ENCODE results near the gene NUDT19.
A peak's percentile ranks its signal among the peaks of the same experiment; 100 is the strongest.

The NUDT19 gene

DNA sequence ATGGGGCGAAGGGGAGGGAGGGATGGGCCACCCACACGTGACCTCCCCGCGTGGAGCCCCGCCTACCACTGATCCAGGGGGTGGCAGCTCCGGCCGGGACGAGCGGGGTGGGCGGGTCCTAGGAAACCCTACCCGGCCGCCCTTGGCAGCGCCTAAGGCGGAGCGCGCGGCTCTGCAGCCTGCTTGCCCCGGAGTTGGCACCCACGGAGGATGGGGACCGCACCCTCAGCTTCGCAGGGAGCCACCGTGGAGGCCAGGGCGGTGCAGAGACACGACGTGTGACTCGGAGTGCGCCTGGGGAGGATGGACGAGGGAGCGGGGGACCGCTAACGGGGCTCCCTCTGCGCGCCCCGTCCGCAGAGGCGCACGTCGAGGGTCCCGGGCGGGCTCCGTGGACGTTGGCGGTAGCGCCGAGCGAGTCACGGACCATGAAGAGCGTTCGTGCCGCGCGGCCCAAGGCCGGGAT, 15.9 kb upstream of the NUDT19 start, which contains the start of gene RGS9BP (continued):
- TF ChIP-seq ZNF16 (tag by site-specific recombination; IDR thresholded peaks at IDR 0.05; ENCODE audit: low read depth) (no peak), ZNF202 (tag by site-specific recombination; IDR thresholded peaks at IDR 0.05; ENCODE audit: borderline replicate concordance) (no peak), ZNF175 (tag by site-specific recombination; IDR thresholded peaks at IDR 0.05) (no peak), ZNF792 (tag by site-specific recombination; IDR thresholded peaks at IDR 0.05) (0 out of 2 replicates have a peak, but pooled peaks have one; percentile 27), ZNF548 (tag by site-specific recombination; IDR thresholded peaks at IDR 0.05) (no peak), TCF7L2 (IDR thresholded peaks at IDR 0.05; ENCODE audit: borderline replicate concordance, low read depth, low read length) (no peak), ZNF112 (tag by site-specific recombination; IDR thresholded peaks at IDR 0.05) (no peak), ZSCAN23 (tag by site-specific recombination; IDR thresholded peaks at IDR 0.05) (no peak), ZNF404 (tag by site-specific recombination; IDR thresholded peaks at IDR 0.05) (no peak), ZNF274 (IDR thresholded peaks at IDR 0.05; ENCODE audit: low read length) (no peak), ZNF274 (tag by site-specific recombination; IDR thresholded peaks at IDR 0.05; ENCODE audit: borderline replicate concordance) (no peak), ZBTB21 (tag by site-specific recombination; IDR thresholded peaks at IDR 0.05) (no peak), ZBTB1 (tag by site-specific recombination; IDR thresholded peaks at IDR 0.05) (0 out of 2 replicates have a peak, but pooled peaks have one; percentile 6), GLI2 (tag by site-specific recombination; IDR thresholded peaks at IDR 0.05; ENCODE audit: borderline replicate concordance, low read depth) (no peak), ZNF266 (tag by site-specific recombination; IDR thresholded peaks at IDR 0.05; ENCODE audit: low read depth) (no peak), ZNF571 (tag by site-specific recombination; IDR thresholded peaks at IDR 0.05) (no peak), ZNF48 (tag by site-specific recombination; IDR thresholded peaks at IDR 0.05) (no peak), ZBTB20 (tag by site-specific recombination; IDR thresholded peaks at IDR 0.05) (peak; percentile 79; the same call in 1 of the 2 replicates), ZNF24 (tag by site-specific recombination; IDR thresholded peaks at IDR 0.05) (0 out of 2 replicates have a peak, but pooled peaks have one; percentile 3), ZNF654 (tag by site-specific recombination; IDR thresholded peaks at IDR 0.05; ENCODE audit: low read depth) (no peak), RBAK (tag by site-specific recombination; IDR thresholded peaks at IDR 0.05) (no peak), ZNF214 (tag by site-specific recombination; IDR thresholded peaks at IDR 0.05; ENCODE audit: borderline replicate concordance) (no peak), SP2 (tag by site-specific recombination; IDR thresholded peaks at IDR 0.05) (no peak; the same call in none of the 2 replicates), ZNF146 (tag by site-specific recombination; IDR thresholded peaks at IDR 0.05) (no peak), ZBTB8A (tag by site-specific recombination; IDR thresholded peaks at IDR 0.05) (peak; percentile 77; the same call in 1 of the 2 replicates), ZNF335 (tag by site-specific recombination; conservative IDR thresholded peaks at IDR 0.05) (peak; percentile 91), SALL2 (tag by site-specific recombination; IDR thresholded peaks at IDR 0.05; ENCODE audit: borderline replicate concordance) (no peak), ZEB2 (tag by site-specific recombination; IDR thresholded peaks at IDR 0.05) (0 out of 2 replicates have a peak, but pooled peaks have one; percentile 24)
- TF ChIP-seq, protein P1, sequence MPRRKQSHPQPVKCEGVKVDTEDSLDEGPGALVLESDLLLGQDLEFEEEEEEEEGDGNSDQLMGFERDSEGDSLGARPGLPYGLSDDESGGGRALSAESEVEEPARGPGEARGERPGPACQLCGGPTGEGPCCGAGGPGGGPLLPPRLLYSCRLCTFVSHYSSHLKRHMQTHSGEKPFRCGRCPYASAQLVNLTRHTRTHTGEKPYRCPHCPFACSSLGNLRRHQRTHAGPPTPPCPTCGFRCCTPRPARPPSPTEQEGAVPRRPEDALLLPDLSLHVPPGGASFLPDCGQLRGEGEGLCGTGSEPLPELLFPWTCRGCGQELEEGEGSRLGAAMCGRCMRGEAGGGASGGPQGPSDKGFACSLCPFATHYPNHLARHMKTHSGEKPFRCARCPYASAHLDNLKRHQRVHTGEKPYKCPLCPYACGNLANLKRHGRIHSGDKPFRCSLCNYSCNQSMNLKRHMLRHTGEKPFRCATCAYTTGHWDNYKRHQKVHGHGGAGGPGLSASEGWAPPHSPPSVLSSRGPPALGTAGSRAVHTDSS (tag by site-specific recombination; IDR thresholded peaks at IDR 0.05), result no peak
- TF ChIP-seq, protein P2, sequence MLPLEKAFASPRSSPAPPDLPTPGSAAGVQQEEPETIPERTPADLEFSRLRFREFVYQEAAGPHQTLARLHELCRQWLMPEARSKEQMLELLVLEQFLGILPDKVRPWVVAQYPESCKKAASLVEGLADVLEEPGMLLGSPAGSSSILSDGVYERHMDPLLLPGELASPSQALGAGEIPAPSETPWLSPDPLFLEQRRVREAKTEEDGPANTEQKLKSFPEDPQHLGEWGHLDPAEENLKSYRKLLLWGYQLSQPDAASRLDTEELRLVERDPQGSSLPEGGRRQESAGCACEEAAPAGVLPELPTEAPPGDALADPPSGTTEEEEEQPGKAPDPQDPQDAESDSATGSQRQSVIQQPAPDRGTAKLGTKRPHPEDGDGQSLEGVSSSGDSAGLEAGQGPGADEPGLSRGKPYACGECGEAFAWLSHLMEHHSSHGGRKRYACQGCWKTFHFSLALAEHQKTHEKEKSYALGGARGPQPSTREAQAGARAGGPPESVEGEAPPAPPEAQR (tag by site-specific recombination; IDR thresholded peaks at IDR 0.05), result 0 out of 2 replicates have a peak, but pooled peaks have one; percentile 25
- TF ChIP-seq, protein P3, sequence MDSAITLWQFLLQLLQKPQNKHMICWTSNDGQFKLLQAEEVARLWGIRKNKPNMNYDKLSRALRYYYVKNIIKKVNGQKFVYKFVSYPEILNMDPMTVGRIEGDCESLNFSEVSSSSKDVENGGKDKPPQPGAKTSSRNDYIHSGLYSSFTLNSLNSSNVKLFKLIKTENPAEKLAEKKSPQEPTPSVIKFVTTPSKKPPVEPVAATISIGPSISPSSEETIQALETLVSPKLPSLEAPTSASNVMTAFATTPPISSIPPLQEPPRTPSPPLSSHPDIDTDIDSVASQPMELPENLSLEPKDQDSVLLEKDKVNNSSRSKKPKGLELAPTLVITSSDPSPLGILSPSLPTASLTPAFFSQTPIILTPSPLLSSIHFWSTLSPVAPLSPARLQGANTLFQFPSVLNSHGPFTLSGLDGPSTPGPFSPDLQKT (IDR thresholded peaks at IDR 0.05; ENCODE audit: borderline replicate concordance, low read depth, low read length), result no peak
- TF ChIP-seq, protein P4, sequence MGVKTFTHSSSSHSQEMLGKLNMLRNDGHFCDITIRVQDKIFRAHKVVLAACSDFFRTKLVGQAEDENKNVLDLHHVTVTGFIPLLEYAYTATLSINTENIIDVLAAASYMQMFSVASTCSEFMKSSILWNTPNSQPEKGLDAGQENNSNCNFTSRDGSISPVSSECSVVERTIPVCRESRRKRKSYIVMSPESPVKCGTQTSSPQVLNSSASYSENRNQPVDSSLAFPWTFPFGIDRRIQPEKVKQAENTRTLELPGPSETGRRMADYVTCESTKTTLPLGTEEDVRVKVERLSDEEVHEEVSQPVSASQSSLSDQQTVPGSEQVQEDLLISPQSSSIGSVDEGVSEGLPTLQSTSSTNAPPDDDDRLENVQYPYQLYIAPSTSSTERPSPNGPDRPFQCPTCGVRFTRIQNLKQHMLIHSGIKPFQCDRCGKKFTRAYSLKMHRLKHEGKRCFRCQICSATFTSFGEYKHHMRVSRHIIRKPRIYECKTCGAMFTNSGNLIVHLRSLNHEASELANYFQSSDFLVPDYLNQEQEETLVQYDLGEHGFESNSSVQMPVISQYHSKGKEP (tag by site-specific recombination; IDR thresholded peaks at IDR 0.05), result no peak
- TF ChIP-seq, protein P5, sequence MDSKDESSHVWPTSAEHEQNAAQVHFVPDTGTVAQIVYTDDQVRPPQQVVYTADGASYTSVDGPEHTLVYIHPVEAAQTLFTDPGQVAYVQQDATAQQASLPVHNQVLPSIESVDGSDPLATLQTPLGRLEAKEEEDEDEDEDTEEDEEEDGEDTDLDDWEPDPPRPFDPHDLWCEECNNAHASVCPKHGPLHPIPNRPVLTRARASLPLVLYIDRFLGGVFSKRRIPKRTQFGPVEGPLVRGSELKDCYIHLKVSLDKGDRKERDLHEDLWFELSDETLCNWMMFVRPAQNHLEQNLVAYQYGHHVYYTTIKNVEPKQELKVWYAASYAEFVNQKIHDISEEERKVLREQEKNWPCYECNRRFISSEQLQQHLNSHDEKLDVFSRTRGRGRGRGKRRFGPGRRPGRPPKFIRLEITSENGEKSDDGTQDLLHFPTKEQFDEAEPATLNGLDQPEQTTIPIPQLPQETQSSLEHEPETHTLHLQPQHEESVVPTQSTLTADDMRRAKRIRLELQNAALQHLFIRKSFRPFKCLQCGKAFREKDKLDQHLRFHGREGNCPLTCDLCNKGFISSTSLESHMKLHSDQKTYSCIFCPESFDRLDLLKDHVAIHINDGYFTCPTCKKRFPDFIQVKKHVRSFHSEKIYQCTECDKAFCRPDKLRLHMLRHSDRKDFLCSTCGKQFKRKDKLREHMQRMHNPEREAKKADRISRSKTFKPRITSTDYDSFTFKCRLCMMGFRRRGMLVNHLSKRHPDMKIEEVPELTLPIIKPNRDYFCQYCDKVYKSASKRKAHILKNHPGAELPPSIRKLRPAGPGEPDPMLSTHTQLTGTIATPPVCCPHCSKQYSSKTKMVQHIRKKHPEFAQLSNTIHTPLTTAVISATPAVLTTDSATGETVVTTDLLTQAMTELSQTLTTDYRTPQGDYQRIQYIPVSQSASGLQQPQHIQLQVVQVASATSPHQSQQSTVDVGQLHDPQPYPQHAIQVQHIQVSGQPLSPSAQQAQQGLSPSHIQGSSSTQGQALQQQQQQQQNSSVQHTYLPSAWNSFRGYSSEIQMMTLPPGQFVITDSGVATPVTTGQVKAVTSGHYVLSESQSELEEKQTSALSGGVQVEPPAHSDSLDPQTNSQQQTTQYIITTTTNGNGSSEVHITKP (tag by site-specific recombination; IDR thresholded peaks at IDR 0.05), result peak; percentile 73

Measured in HEK293 (cell line).